OCI-LY7 (cell line): ENCODE results near the gene FGGY. TPM values are rescaled to one million over a fixed set of nuclear protein-coding genes. Genes with fewer than 3 reads are reported as not detected.

Experiments used
- BruUV-seq: library from RNA; stranded (reverse); fragments of 400-500 nt; replicated peaks from 2 replicates; lab custom pipeline; 2021; lab: Mats Ljungman, UMichigan
- CTCF ChIA-PET: fragments of 300-600 bp; sonication (Branson Sonifier 250); formaldehyde crosslinking; loops from one replicate; lab custom pipeline; 2022; ENCODE audit warnings: antibody characterized with exemption; ENCODE audit not compliant: unreplicated experiment; lab: Charles Lee
- POLR2A ChIA-PET: fragments of 300-600 bp; sonication (Branson Sonifier 250); formaldehyde crosslinking; loops from one replicate; lab custom pipeline; 2022; ENCODE audit warnings: antibody characterized with exemption; lab: Charles Lee
- DNase-seq: peaks from one replicate; pipeline ENCODE4 v3.0.0-alpha.2; 2015; ENCODE audit warnings: low spot score
- H2AFZ ChIP-seq: fragments of 200-600 bp; sonication (generic), shearing (Covaris generic); 2 replicates; pipeline ENCODE4 v1.6.1; 2014; ENCODE audit warnings: mild to moderate bottlenecking, antibody characterized with exemption, low read length, moderate library complexity
- H3K27ac ChIP-seq: fragments of 200-600 bp; sonication (generic); 2 replicates; pipeline ENCODE4 v1.5.1; 2014; ENCODE audit warnings: mixed run types, low read depth, mild to moderate bottlenecking, moderate library complexity, low read length, inconsistent platforms; ENCODE audit not compliant: poor library complexity, severe bottlenecking
- H3K36me3 ChIP-seq: fragments of 200-600 bp; sonication (generic); 2 replicates; pipeline ENCODE4 v1.6.1; 2014; ENCODE audit warnings: mild to moderate bottlenecking, antibody characterized with exemption, low read length, moderate library complexity, mixed read lengths; ENCODE audit not compliant: insufficient read depth
- H3K4me1 ChIP-seq: fragments of 200-600 bp; sonication (generic); 2 replicates; pipeline ENCODE4 v1.5.1; 2014; ENCODE audit warnings: mild to moderate bottlenecking, low read length; ENCODE audit not compliant: insufficient read depth, poor library complexity, severe bottlenecking
- H3K4me2 ChIP-seq: fragments of 200-600 bp; sonication (generic); 2 replicates; pipeline ENCODE4 v1.6.1; 2014; ENCODE audit warnings: mild to moderate bottlenecking, low read length
- H3K4me3 ChIP-seq: fragments of 200-600 bp; sonication (generic); 2 replicates; pipeline ENCODE4 v1.5.1; 2014; ENCODE audit warnings: mild to moderate bottlenecking, low read depth, low read length; ENCODE audit not compliant: poor library complexity, severe bottlenecking
- H3K79me2 ChIP-seq: fragments of 200-600 bp; sonication (generic); 2 replicates; pipeline ENCODE4 v1.6.1; 2016; ENCODE audit warnings: low read depth, mild to moderate bottlenecking, low read length, moderate library complexity, mixed read lengths; ENCODE audit not compliant: insufficient read depth
- H3K9me2 ChIP-seq: fragments of 200-600 bp; sonication (generic); 2 replicates; pipeline ENCODE4 v1.6.1; 2016; ENCODE audit warnings: mild to moderate bottlenecking, low read length, mixed read lengths; ENCODE audit not compliant: insufficient read depth
- H3K9me3 ChIP-seq: fragments of 200-600 bp; sonication (generic); 2 replicates; pipeline ENCODE4 v1.6.1; 2014; ENCODE audit warnings: mild to moderate bottlenecking, mixed run types, low read length, mixed read lengths
- H4K20me1 ChIP-seq: fragments of 200-600 bp; sonication (generic); 2 replicates; pipeline ENCODE4 v1.6.1; 2014; ENCODE audit warnings: mild to moderate bottlenecking, antibody characterized with exemption, low read length, moderate library complexity, mixed read lengths; ENCODE audit not compliant: insufficient read depth
- CTCF ChIP-seq: fragments of 200-600 bp; sonication (generic); conservative IDR thresholded peaks from 2 replicates; pipeline ENCODE4 v1.5.1; 2014; ENCODE audit warnings: mild to moderate bottlenecking, antibody characterized with exemption, low read length, moderate library complexity, mixed read lengths
- EZH2phosphoT487 ChIP-seq: fragments of 200-600 bp; sonication (generic); IDR thresholded peaks from 2 replicates; pipeline ENCODE4 v1.6.1; 2018; ENCODE audit warnings: low read depth, borderline replicate concordance, mild to moderate bottlenecking, mixed run types, antibody characterized with exemption, low read length, moderate library complexity, mixed read lengths
- intact Hi-C: fragments of 100-400 bp; cut with micrococcal nuclease; formaldehyde crosslinking; loops from one replicate; pipeline ENCODE4 v1.10.0; 2022; ENCODE audit not compliant: unreplicated experiment
- total RNA-seq, 2 experiments: library from RNA; depleted of rRNA in 1 of 2; stranded (reverse); fragments of >200 nt in 1 of 2; shearing (Covaris generic) in 1 of 2; gene quantifications; 2 replicates each; pipeline ENCODE4 v1.2.3, GENCODE V29; 2014 to 2022

Gene FGGY
- total RNA-seq, 2 experiments from 2014 or later, result 0.63 to 4.5 TPM

DNA sequence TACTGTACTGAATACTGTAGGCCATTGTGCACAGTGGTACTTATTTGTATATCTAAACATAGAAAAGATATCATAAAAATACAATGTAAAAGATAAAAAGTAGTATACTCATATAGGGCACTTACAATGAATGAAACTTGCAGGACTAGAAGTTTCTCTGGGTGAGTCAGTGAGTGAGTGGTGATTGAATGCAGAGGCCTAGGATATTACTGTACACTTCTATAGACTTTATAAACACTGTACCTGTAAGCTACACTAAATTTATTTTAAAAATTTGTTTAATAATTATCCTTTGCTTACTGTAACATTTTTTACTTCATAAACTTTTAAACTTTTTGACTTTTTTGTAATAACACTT is 82.5 kb downstream of the FGGY start:
- CTCF ChIA-PET, result no interaction called here
- Histone ChIP-seq H3K9me2 (no peaks in the 10 kb centered on the region), H2AFZ (no peak overlapping the region), H3K9me3 (no peaks in the 10 kb centered on the region), H3K79me2 (no peaks in the 10 kb centered on the region), H3K36me3 (no peaks in the 10 kb centered on the region), H4K20me1 (no peaks in the 10 kb centered on the region), H3K4me3 (no peak overlapping the region), H3K27ac (no peak overlapping the region), H3K4me1 (no peaks in the 10 kb centered on the region), H3K4me2 (no peak overlapping the region)
- DNase-seq, result no peak
- intact Hi-C loops, result no loop called here
- POLR2A ChIA-PET, result no interaction called here
- no TSS peak for BruUV-seq
- TF ChIP-seq CTCF (no peak), EZH2phosphoT487 (no peak)

- no peak for TF ChIP-seq CTCF
- no peak for TF ChIP-seq EZH2phosphoT487
- no peak overlapping the region for H3K4me2 ChIP-seq
- CTCF ChIA-PET, result no interaction called here
- no peaks in the 10 kb centered on the region for H3K9me2 ChIP-seq
- H3K4me3 ChIP-seq, result no peak overlapping the region
- POLR2A ChIA-PET, result no interaction called here
- intact Hi-C loops, result no loop called here
- BruUV-seq, result no TSS peak
- H3K36me3 ChIP-seq, result no peaks in the 10 kb centered on the region
- H3K27ac ChIP-seq, result no peak overlapping the region
- no peak for DNase-seq
- no peaks in the 10 kb centered on the region for H4K20me1 ChIP-seq
- H2AFZ ChIP-seq, result no peak overlapping the region
- H3K79me2 ChIP-seq, result no peaks in the 10 kb centered on the region
- H3K4me1 ChIP-seq, result no peaks in the 10 kb centered on the region
- no peaks in the 10 kb centered on the region for H3K9me3 ChIP-seq
Measured at GRCh38 chr1:59383963-59384362, 87.1 kb downstream of the FGGY start.

GRCh38 chr1:59384443-59384842 is 87.5 kb downstream of the FGGY start:
- intact Hi-C loops, result no loop called here
- Histone ChIP-seq H3K36me3 (no peaks in the 10 kb centered on the region), H3K79me2 (no peaks in the 10 kb centered on the region), H3K9me2 (no peaks in the 10 kb centered on the region), H2AFZ (no peak overlapping the region), H3K4me1 (no peaks in the 10 kb centered on the region), H3K9me3 (no peaks in the 10 kb centered on the region), H3K4me3 (no peak overlapping the region), H3K4me2 (no peak overlapping the region), H3K27ac (no peak overlapping the region), H4K20me1 (no peaks in the 10 kb centered on the region)
- no TSS peak for BruUV-seq
- TF ChIP-seq CTCF (no peak), EZH2phosphoT487 (no peak)
- ChIA-PET CTCF (no interaction called here), POLR2A (interaction anchor here (0.9 kb wide), 1 partner anchor 31 kb away, joined by 3 read pairs; no protein-coding TSS in a partner anchor)
- DNase-seq, result no peak
